ENCODE measurements around the gene SPESP1. TPM values are rescaled to one million over a fixed set of nuclear protein-coding genes. Genes with fewer than 3 reads are reported as not detected.

SPESP1 gene
- total RNA-seq, 1 donor from 2014 or later: 2.1 TPM

GRCh38 chr15:68924866-68925560 is 5.3 kb upstream of the SPESP1 start:
- no peak for DNase-seq (ENCODE audit: low read depth)
- TF ChIP-seq CTCF (conservative IDR thresholded peaks at IDR 0.05; ENCODE audit: low read depth, low read length): peak; percentile 97
- no peak overlapping the region for H3K4me3 ChIP-seq (ENCODE audit: low read depth, low read length)

- DNase-seq (ENCODE audit: low read depth): no peak
- no peak overlapping the region for H3K4me3 ChIP-seq (ENCODE audit: low read depth, low read length)
- no peak for TF ChIP-seq CTCF (conservative IDR thresholded peaks at IDR 0.05; ENCODE audit: low read depth, low read length)
Observed at GRCh38 chr15:68933001-68933400, 2.7 kb downstream of the SPESP1 start.

GRCh38 chr15:68934341-68934740 is 4.0 kb downstream of the SPESP1 start:
- H3K4me3 ChIP-seq (ENCODE audit: low read depth, low read length): no peak overlapping the region
- no peak for DNase-seq (ENCODE audit: low read depth)
- no peak for TF ChIP-seq CTCF (conservative IDR thresholded peaks at IDR 0.05; ENCODE audit: low read depth, low read length)

GRCh38 chr15:68935400-68935937 is 5.1 kb downstream of the SPESP1 start:
- TF ChIP-seq CTCF (conservative IDR thresholded peaks at IDR 0.05; ENCODE audit: low read depth, low read length): no peak
- DNase-seq (ENCODE audit: low read depth): no peak
- H3K4me3 ChIP-seq (ENCODE audit: low read depth, low read length): no peak overlapping the region

GRCh38 chr15:68939501-68939900 is 9.2 kb downstream of the SPESP1 start:
- H3K4me3 ChIP-seq (ENCODE audit: low read depth, low read length): no peak overlapping the region
- no peak for DNase-seq (ENCODE audit: low read depth)
- TF ChIP-seq CTCF (conservative IDR thresholded peaks at IDR 0.05; ENCODE audit: low read depth, low read length): no peak

GRCh38 chr15:68951813-68952212 is 21.5 kb downstream of the SPESP1 start:
- TF ChIP-seq CTCF (conservative IDR thresholded peaks at IDR 0.05; ENCODE audit: low read depth, low read length): no peak
- no peak overlapping the region for H3K4me3 ChIP-seq (ENCODE audit: low read depth, low read length)
- no peak for DNase-seq (ENCODE audit: low read depth)

- no peak for DNase-seq (ENCODE audit: low read depth)
- no peak for TF ChIP-seq CTCF (conservative IDR thresholded peaks at IDR 0.05; ENCODE audit: low read depth, low read length)
- no peak overlapping the region for H3K4me3 ChIP-seq (ENCODE audit: low read depth, low read length)
Observed at GRCh38 chr15:68957696-68958095, 27.4 kb downstream of the SPESP1 start.
